K562 (cell line): ENCODE measurements around the gene NAP1L4. TPM values are rescaled to one million over a fixed set of nuclear protein-coding genes. Genes with fewer than 3 reads are reported as not detected.
A peak's percentile ranks its signal among the peaks of the same experiment; 100 is the strongest.

Source experiments
- ATF1 ChIP-seq, 2 experiments: fragments of 450-650 bp in 1 of 2; IDR thresholded peaks; 2 replicates each; pipeline ENCODE4 v1.6.1; 2016; ENCODE audit warnings: missing compliant biosample characterization in 1 of 2, missing genetic modification characterization in 1 of 2
- BACH1 ChIP-seq: fragments of 200-800 bp; sonication (Bioruptor generic); IDR thresholded peaks from 2 replicates; pipeline ENCODE4 v1.6.1; 2016; ENCODE audit warnings: missing genetic modification characterization, missing compliant biosample characterization
- CREM ChIP-seq: IDR thresholded peaks from 2 replicates; pipeline ENCODE4 v1.6.1; 2014; ENCODE audit warnings: antibody characterized with exemption, low read depth
- HEY1 ChIP-seq: fragments of 250-450 bp; sonication (Bioruptor Pico); IDR thresholded peaks from 2 replicates; pipeline ENCODE4 v1.5.0; 2020; ENCODE audit warnings: mild to moderate bottlenecking, moderate library complexity, borderline replicate concordance
- HIVEP1 ChIP-seq: fragments of 250-450 bp; sonication (Bioruptor Pico); IDR thresholded peaks from 2 replicates; pipeline ENCODE4 v1.4.0; 2020; ENCODE audit warnings: mild to moderate bottlenecking
- KHSRP ChIP-seq: fragments of 450-650 bp; IDR thresholded peaks from 2 replicates; pipeline ENCODE4 v1.6.1; 2017
- LEF1 ChIP-seq: fragments of 450-650 bp; IDR thresholded peaks from 2 replicates; pipeline ENCODE4 v1.6.1; 2016; ENCODE audit warnings: mild to moderate bottlenecking
- NR2C1 ChIP-seq, 2 experiments: fragments of 450-650 bp; IDR thresholded peaks; 2 replicates each; pipeline ENCODE4 v1.6.1; 2017; ENCODE audit warnings: mild to moderate bottlenecking in 2 of 2, antibody characterized with exemption in 1 of 2, inconsistent platforms in 1 of 2, missing compliant biosample characterization in 1 of 2, missing genetic modification characterization in 1 of 2
- PTRF ChIP-seq: fragments of 450-650 bp; IDR thresholded peaks from 2 replicates; pipeline ENCODE4 v1.6.1; 2016; ENCODE audit warnings: mild to moderate bottlenecking, missing genetic modification characterization, missing compliant biosample characterization
- RCOR1 ChIP-seq, 2 experiments: IDR thresholded peaks; 2 replicates each; pipeline ENCODE4 v1.6.1; 2012; ENCODE audit warnings: low read depth in 2 of 2, low read length in 2 of 2, borderline replicate concordance in 1 of 2, improper control_type of control experiment in 1 of 2
- SRSF9 ChIP-seq: fragments of 200-400 bp; formaldehyde crosslinking; IDR thresholded peaks from 2 replicates; pipeline ENCODE4 v1.6.1; 2017; ENCODE audit warnings: low read depth, low read length, borderline replicate concordance
- ZNF239 ChIP-seq: fragments of 250-450 bp; sonication (Bioruptor Pico); IDR thresholded peaks from 2 replicates; pipeline ENCODE4 v1.4.0; 2020; ENCODE audit warnings: mild to moderate bottlenecking
- ZNF830 ChIP-seq: fragments of 250-450 bp; sonication (Bioruptor Pico); IDR thresholded peaks from 2 replicates; pipeline ENCODE4 v1.5.0; 2021; ENCODE audit warnings: mild to moderate bottlenecking
- ZSCAN32 ChIP-seq: fragments of 450-650 bp; formaldehyde crosslinking; IDR thresholded peaks from 2 replicates; pipeline ENCODE4 v1.4.0; 2020; ENCODE audit warnings: mild to moderate bottlenecking, moderate library complexity
- polyA plus RNA-seq, 8 experiments: library from polyadenylated mRNA; depleted of rRNA in 4 of 8; stranded (reverse) in 5 of 8; unstranded in 3 of 8; fragments of >200 nt; fragmentation: Nextera tagmentation in 2 of 8; fragmentation: Illumina TruSeq in 1 of 8; extraction: Ambion mirVana in 2 of 8; extraction: Trizol in 1 of 8; gene quantifications; 2 replicates each; pipeline versions ENCODE4 v1.2.1 to v1.2.3, GENCODE V29; 2011 to 2014; ENCODE audit warnings: inconsistent platforms in 1 of 8, missing spikeins in 1 of 8
- total RNA-seq, 7 experiments: library from RNA; depleted of rRNA in 6 of 7; stranded (reverse); fragments of >200 nt in 6 of 7; fragmentation: Illumina TruSeq in 2 of 7; extraction: Trizol in 2 of 7; gene quantifications; 2 replicates each; pipeline versions ENCODE4 v1.2.1 to v1.2.3, GENCODE V29; 2011 to 2021; ENCODE audit warnings: low replicate concordance in 1 of 7
- TF ChIP-seq, protein P1 (sequence below): fragments of 450-650 bp; IDR thresholded peaks from 2 replicates; pipeline ENCODE4 v1.6.1; 2014; ENCODE audit warnings: low read depth, mild to moderate bottlenecking, moderate library complexity, borderline replicate concordance
- TF ChIP-seq, protein P2 (sequence below): fragments of 450-650 bp; formaldehyde crosslinking; IDR thresholded peaks from 2 replicates; pipeline ENCODE4 v1.4.0; 2020; ENCODE audit warnings: mild to moderate bottlenecking, moderate library complexity
- TF ChIP-seq, protein P3 (sequence below): fragments of 450-650 bp; IDR thresholded peaks from 2 replicates; pipeline ENCODE4 v1.7.0; 2016; ENCODE audit warnings: borderline replicate concordance
- TF ChIP-seq, protein P4 (sequence below): fragments of 450-650 bp; IDR thresholded peaks from 2 replicates; pipeline ENCODE4 v1.6.1; 2016; ENCODE audit warnings: borderline replicate concordance
- TF ChIP-seq, protein P5 (sequence below): sonication (generic); formaldehyde crosslinking; IDR thresholded peaks from 2 replicates; pipeline ENCODE4 v1.8.1; 2023; ENCODE audit warnings: mild to moderate bottlenecking, missing genetic modification reagents

NAP1L4 gene
- total and polyA plus RNA-seq, 9 of the 15 experiments (the other 6 are each of a cell fraction or from before 2014, with no cell fraction given): 34.1 to 237 (median 179) TPM

GRCh38 chr11:2992234-2992996 lies at the start of gene NAP1L4 (continued):
- TF ChIP-seq, protein P1, sequence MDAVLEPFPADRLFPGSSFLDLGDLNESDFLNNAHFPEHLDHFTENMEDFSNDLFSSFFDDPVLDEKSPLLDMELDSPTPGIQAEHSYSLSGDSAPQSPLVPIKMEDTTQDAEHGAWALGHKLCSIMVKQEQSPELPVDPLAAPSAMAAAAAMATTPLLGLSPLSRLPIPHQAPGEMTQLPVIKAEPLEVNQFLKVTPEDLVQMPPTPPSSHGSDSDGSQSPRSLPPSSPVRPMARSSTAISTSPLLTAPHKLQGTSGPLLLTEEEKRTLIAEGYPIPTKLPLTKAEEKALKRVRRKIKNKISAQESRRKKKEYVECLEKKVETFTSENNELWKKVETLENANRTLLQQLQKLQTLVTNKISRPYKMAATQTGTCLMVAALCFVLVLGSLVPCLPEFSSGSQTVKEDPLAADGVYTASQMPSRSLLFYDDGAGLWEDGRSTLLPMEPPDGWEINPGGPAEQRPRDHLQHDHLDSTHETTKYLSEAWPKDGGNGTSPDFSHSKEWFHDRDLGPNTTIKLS: peak; percentile 55; the same call in 1 of the 2 replicates
- TF ChIP-seq HIVEP1: no peak
- TF ChIP-seq KHSRP: no peak
- TF ChIP-seq, protein P2, sequence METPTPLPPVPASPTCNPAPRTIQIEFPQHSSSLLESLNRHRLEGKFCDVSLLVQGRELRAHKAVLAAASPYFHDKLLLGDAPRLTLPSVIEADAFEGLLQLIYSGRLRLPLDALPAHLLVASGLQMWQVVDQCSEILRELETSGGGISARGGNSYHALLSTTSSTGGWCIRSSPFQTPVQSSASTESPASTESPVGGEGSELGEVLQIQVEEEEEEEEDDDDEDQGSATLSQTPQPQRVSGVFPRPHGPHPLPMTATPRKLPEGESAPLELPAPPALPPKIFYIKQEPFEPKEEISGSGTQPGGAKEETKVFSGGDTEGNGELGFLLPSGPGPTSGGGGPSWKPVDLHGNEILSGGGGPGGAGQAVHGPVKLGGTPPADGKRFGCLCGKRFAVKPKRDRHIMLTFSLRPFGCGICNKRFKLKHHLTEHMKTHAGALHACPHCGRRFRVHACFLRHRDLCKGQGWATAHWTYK (CRISPR knock-in tag): no peak
- peak; percentile 62; the same call in 1 of the 2 replicates for TF ChIP-seq ZNF830 (CRISPR knock-in tag)
- no peak for TF ChIP-seq RCOR1 (IDR thresholded peaks at IDR 0.05; ENCODE audit: borderline replicate concordance in 1 of 2, low read depth in 2 of 2, low read length in 2 of 2)
- no peak for TF ChIP-seq ATF1 (CRISPR knock-in tag; IDR thresholded peaks at IDR 0.05)
- peak; percentile 57 for TF ChIP-seq ATF1 (tag; IDR thresholded peaks at IDR 0.05)
- no peak for TF ChIP-seq HEY1 (CRISPR knock-in tag)
- TF ChIP-seq ZSCAN32 (CRISPR knock-in tag): no peak
- TF ChIP-seq ZNF239: no peak
- no peak for TF ChIP-seq LEF1
- TF ChIP-seq, protein P3, sequence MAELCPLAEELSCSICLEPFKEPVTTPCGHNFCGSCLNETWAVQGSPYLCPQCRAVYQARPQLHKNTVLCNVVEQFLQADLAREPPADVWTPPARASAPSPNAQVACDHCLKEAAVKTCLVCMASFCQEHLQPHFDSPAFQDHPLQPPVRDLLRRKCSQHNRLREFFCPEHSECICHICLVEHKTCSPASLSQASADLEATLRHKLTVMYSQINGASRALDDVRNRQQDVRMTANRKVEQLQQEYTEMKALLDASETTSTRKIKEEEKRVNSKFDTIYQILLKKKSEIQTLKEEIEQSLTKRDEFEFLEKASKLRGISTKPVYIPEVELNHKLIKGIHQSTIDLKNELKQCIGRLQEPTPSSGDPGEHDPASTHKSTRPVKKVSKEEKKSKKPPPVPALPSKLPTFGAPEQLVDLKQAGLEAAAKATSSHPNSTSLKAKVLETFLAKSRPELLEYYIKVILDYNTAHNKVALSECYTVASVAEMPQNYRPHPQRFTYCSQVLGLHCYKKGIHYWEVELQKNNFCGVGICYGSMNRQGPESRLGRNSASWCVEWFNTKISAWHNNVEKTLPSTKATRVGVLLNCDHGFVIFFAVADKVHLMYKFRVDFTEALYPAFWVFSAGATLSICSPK: no peak
- TF ChIP-seq, protein P4, sequence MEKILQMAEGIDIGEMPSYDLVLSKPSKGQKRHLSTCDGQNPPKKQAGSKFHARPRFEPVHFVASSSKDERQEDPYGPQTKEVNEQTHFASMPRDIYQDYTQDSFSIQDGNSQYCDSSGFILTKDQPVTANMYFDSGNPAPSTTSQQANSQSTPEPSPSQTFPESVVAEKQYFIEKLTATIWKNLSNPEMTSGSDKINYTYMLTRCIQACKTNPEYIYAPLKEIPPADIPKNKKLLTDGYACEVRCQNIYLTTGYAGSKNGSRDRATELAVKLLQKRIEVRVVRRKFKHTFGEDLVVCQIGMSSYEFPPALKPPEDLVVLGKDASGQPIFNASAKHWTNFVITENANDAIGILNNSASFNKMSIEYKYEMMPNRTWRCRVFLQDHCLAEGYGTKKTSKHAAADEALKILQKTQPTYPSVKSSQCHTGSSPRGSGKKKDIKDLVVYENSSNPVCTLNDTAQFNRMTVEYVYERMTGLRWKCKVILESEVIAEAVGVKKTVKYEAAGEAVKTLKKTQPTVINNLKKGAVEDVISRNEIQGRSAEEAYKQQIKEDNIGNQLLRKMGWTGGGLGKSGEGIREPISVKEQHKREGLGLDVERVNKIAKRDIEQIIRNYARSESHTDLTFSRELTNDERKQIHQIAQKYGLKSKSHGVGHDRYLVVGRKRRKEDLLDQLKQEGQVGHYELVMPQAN: peak; percentile 94
- TF ChIP-seq, protein P5, sequence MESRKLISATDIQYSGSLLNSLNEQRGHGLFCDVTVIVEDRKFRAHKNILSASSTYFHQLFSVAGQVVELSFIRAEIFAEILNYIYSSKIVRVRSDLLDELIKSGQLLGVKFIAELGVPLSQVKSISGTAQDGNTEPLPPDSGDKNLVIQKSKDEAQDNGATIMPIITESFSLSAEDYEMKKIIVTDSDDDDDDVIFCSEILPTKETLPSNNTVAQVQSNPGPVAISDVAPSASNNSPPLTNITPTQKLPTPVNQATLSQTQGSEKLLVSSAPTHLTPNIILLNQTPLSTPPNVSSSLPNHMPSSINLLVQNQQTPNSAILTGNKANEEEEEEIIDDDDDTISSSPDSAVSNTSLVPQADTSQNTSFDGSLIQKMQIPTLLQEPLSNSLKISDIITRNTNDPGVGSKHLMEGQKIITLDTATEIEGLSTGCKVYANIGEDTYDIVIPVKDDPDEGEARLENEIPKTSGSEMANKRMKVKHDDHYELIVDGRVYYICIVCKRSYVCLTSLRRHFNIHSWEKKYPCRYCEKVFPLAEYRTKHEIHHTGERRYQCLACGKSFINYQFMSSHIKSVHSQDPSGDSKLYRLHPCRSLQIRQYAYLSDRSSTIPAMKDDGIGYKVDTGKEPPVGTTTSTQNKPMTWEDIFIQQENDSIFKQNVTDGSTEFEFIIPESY (CRISPR knock-in tag): peak; percentile 67
- no peak for TF ChIP-seq BACH1
- no peak for TF ChIP-seq PTRF
- TF ChIP-seq CREM: peak; percentile 73
- TF ChIP-seq SRSF9: no peak
- no peak for TF ChIP-seq NR2C1 (IDR thresholded peaks at IDR 0.05)
- TF ChIP-seq NR2C1 (tag; IDR thresholded peaks at IDR 0.05): no peak
